B cell (primary cell): Measurements from ENCODE around the gene HIP1. TPM values are rescaled to one million over a fixed set of nuclear protein-coding genes. Genes with fewer than 3 reads are reported as not detected.
"Not testable (repeated sequence)": the region's sequence is repeated elsewhere in the genome, so short reads cannot be mapped to it uniquely, and the experiment has no call there.

Experiments
- ATAC-seq: fragments of 200-7000 bp; cut with Tn5 transposase; one replicate; pipeline ENCODE4 v1.10.0; 2021; ENCODE audit warnings: low read depth, mild to moderate bottlenecking, moderate number of reproducible peaks, moderate library complexity
- CTCF ChIA-PET: fragments of 350-600 bp; sonication (Branson Sonifier 250); formaldehyde crosslinking; loops from one replicate; lab custom pipeline; 2021; ENCODE audit warnings: antibody characterized with exemption, inconsistent platforms; lab: Charles Lee
- POLR2A ChIA-PET: fragments of 350-600 bp; sonication (Branson Sonifier 250); formaldehyde crosslinking; loops from one replicate; lab custom pipeline; 2021; ENCODE audit warnings: antibody characterized with exemption; lab: Charles Lee
- DNase-seq: peaks from one replicate; pipeline ENCODE4 v3.0.0; 2013
- H2AFZ ChIP-seq: 2 replicates; pipeline ENCODE4 v1.6.1; 2012; ENCODE audit warnings: mild to moderate bottlenecking, low read depth, low read length; ENCODE audit not compliant: insufficient read depth, poor library complexity, severe bottlenecking
- H3K27ac ChIP-seq, 2 donors: 1 replicate in 1 of 2; 2 replicates in 1 of 2; pipeline ENCODE4 v1.5.1; 2012 to 2013; ENCODE audit warnings: low read length in 2 of 2, mild to moderate bottlenecking in 2 of 2, moderate library complexity in 1 of 2
- H3K27me3 ChIP-seq, 4 experiments: fragments of 200-600 bp in 1 of 4; sonication (generic) in 1 of 4; replicated peaks in 1 of 4; 1 replicate in 2 of 4; 2 replicates in 2 of 4; pipeline versions ENCODE4 v1.6.1 to v1.7.0; 2013 to 2016; ENCODE audit warnings: low read length in 3 of 4, mild to moderate bottlenecking in 2 of 4, mixed read lengths in 1 of 4, moderate library complexity in 1 of 4; ENCODE audit not compliant: insufficient read depth in 4 of 4, control insufficient read depth in 3 of 4; ENCODE audit errors: control extremely low read depth in 1 of 4
- H3K36me3 ChIP-seq, 2 experiments: replicated peaks in 1 of 2; 1 replicate in 1 of 2; 2 replicates in 1 of 2; pipeline versions ENCODE4 v1.6.1 to v1.7.1; 2013; ENCODE audit warnings: low read length in 1 of 2; ENCODE audit not compliant: insufficient read depth in 2 of 2, control insufficient read depth in 1 of 2; ENCODE audit errors: control extremely low read depth in 1 of 2, extremely low read depth in 1 of 2
- H3K4me1 ChIP-seq, 2 donors: fragments of 200-600 bp in 1 of 2; sonication (generic) in 1 of 2; 1 replicate in 1 of 2; 2 replicates in 1 of 2; pipeline versions ENCODE4 v1.5.1 to v1.6.1; 2013 to 2017; ENCODE audit warnings: low read length in 2 of 2; ENCODE audit not compliant: control insufficient read depth in 2 of 2, insufficient read depth in 2 of 2
- H3K4me2 ChIP-seq: replicated peaks from 2 replicates; pipeline ENCODE3; 2012; ENCODE audit warnings: mild to moderate bottlenecking, low read depth, low read length; ENCODE audit not compliant: poor library complexity, severe bottlenecking
- H3K4me3 ChIP-seq, 5 experiments: fragments of 200-600 bp in 1 of 5; sonication (generic) in 1 of 5; 1 replicate in 3 of 5; 2 replicates in 2 of 5; pipeline versions ENCODE4 v1.5.1 to v1.7.0; 2011 to 2016; ENCODE audit warnings: low read length in 4 of 5, mild to moderate bottlenecking in 4 of 5, low read depth in 2 of 5, control low read depth in 1 of 5, moderate library complexity in 1 of 5; ENCODE audit not compliant: insufficient read depth in 1 of 5; ENCODE audit errors: control extremely low read depth in 1 of 5, extremely low read depth in 1 of 5
- H3K79me2 ChIP-seq: fragments of 200-600 bp; sonication (generic); one replicate; pipeline ENCODE4 v1.6.0; 2016; ENCODE audit warnings: low read length; ENCODE audit not compliant: control insufficient read depth, insufficient read depth
- H3K9ac ChIP-seq: fragments of 200-600 bp; sonication (generic); 2 replicates; pipeline ENCODE4 v1.6.1; 2017; ENCODE audit warnings: mild to moderate bottlenecking, low read length, moderate library complexity
- H3K9me3 ChIP-seq, 3 donors: one replicate each; pipeline versions ENCODE4 v1.6.1 to v1.7.1; 2013; ENCODE audit warnings: low read length in 2 of 3; ENCODE audit not compliant: control insufficient read depth in 2 of 3, insufficient read depth in 1 of 3; ENCODE audit errors: control extremely low read depth in 1 of 3
- H4K20me1 ChIP-seq: 2 replicates; pipeline ENCODE4 v1.6.0; 2012; ENCODE audit warnings: mild to moderate bottlenecking, low read length; ENCODE audit not compliant: insufficient read depth, control insufficient read depth, poor library complexity, severe bottlenecking
- H3K27ac Mint-ChIP-seq: one replicate; pipeline ENCODE4 v1.8.0; 2021; ENCODE audit warnings: mixed read lengths
- H3K27me3 Mint-ChIP-seq: one replicate; pipeline ENCODE4 v1.8.0; 2021; ENCODE audit warnings: mixed read lengths
- H3K4me1 Mint-ChIP-seq: one replicate; pipeline ENCODE4 v1.8.0; 2021; ENCODE audit warnings: mixed read lengths
- H3K4me3 Mint-ChIP-seq: one replicate; pipeline ENCODE4 v1.8.0; 2021; ENCODE audit warnings: mixed read lengths
- H3K9me3 Mint-ChIP-seq: one replicate; pipeline ENCODE4 v1.8.0; 2022; ENCODE audit warnings: mixed read lengths; ENCODE audit not compliant: insufficient read depth
- EZH2 ChIP-seq: IDR thresholded peaks from 2 replicates; pipeline ENCODE4 v1.6.1; 2012; ENCODE audit warnings: borderline replicate concordance, low read depth, mild to moderate bottlenecking, moderate library complexity, low read length; ENCODE audit not compliant: insufficient read depth, poor library complexity, severe bottlenecking
- WGBS: methylation state at CpG from one replicate; pipeline ENCODE4 v1.1.5; 2013; ENCODE audit warnings: missing lambda C conversion rate; ENCODE audit not compliant: insufficient coverage; 5-methylcytosine and 5-hydroxymethylcytosine counted together
- intact Hi-C: fragments of 100-400 bp; cut with micrococcal nuclease; formaldehyde crosslinking; loops from one replicate; pipeline ENCODE4 v1.10.0; 2022
- polyA plus RNA-seq: library from polyadenylated mRNA; depleted of rRNA; stranded (reverse); fragments of >200 nt; gene quantifications from 2 replicates; pipeline ENCODE4 v1.2.3, GENCODE V29; 2012
- total RNA-seq, 2 donors: library from RNA; stranded (reverse); fragments of 120-200 nt in 1 of 2; gene quantifications; 1 replicate in 1 of 2; 2 replicates in 1 of 2; pipeline versions ENCODE4 v1.2.3 to v1.2.4, GENCODE V29; 2013 to 2022

Gene HIP1
- total and polyA plus RNA-seq, 2 donors (not counting 1 experiment from before 2014, with no cell fraction given), result 6.5 to 16.7 TPM

DNA sequence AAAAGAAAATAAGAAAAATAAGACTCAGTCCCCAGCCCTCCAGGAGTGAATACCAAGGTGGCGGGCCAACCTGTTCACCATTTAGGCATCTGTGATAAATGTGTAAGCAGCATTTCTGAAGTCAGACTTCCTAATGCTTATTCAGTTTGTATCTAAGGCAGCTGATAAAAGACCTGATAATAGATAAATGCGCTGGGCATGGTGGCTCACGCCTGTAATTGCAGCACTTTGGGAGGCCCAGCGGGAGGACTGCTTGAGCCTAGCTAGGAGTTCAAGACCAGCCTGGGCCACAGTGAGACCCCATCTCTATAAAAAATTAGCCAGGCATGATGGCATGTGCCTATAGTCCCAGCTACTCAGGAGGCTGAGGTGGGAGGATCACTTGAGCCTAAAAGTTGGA lies 143.0 kb downstream of the HIP1 start:
- H3K4me3 ChIP-seq, result no peak overlapping the region
- no peaks in the 10 kb centered on the region for H4K20me1 ChIP-seq
- no peak overlapping the region for H3K27ac ChIP-seq
- POLR2A ChIA-PET, result no interaction called here
- H3K36me3 ChIP-seq, result no peaks in the 10 kb centered on the region
- no peak for ATAC-seq
- H3K27me3 Mint-ChIP-seq, result no peaks in the 10 kb centered on the region
- no peaks in the 10 kb centered on the region for H3K9me3 ChIP-seq
- H3K9ac ChIP-seq, result no peak overlapping the region
- TF ChIP-seq EZH2, result no peak
- H3K4me2 ChIP-seq, result no peak overlapping the region
- CTCF ChIA-PET, result no interaction called here
- no peak for DNase-seq
- intact Hi-C loops, result no loop called here
- H3K27ac Mint-ChIP-seq, result no peak overlapping the region
- H3K4me3 Mint-ChIP-seq, result no peak overlapping the region
- no peaks in the 10 kb centered on the region for H3K4me1 ChIP-seq
- H2AFZ ChIP-seq, result no peak overlapping the region
- 98% methylated on average over 4 of the region's 4 CpGs for WGBS
- no peaks in the 10 kb centered on the region for H3K4me1 Mint-ChIP-seq
- no peaks in the 10 kb centered on the region for H3K27me3 ChIP-seq
- no peaks in the 10 kb centered on the region for H3K9me3 Mint-ChIP-seq
- H3K79me2 ChIP-seq, result no peaks in the 10 kb centered on the region

DNA sequence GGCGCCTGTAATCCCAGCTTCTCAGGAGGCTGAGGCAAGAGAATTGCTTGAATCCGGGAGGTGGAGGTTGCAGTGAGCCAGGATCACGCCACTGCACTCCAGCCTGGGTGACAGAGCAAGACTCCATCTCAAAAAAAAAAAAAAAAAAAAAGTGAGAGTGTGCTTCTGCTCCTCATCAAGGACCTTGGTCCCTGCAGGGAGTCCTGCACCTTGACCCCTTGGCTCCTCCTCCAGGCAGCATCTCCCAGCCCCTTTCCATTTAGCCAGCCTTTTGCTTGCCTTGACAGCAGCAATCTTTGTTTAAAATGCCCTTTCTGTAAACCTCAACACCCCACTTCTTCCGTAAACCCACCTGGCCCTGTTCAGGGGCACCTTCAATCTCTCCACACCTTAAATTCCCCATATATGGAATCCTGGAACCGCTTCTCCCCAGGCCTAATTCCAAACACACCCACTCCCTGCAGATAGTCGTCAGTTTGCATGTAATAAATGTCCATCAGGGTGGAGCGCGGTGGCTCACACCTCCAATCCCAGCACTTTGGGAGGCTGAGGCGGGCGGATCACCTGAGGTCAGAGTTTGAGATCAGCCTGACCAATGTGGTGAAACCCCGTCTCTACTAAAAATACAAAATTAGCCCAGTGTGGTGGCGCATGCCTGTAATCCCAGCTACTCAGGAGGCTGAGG lies 145.1 kb downstream of the HIP1 start:
- H3K9me3 Mint-ChIP-seq, H3K27ac Mint-ChIP-seq: not testable (repeated sequence)

More for the DNA sequence above, 145.1 kb downstream of the HIP1 start:
- H3K79me2 ChIP-seq, H3K9ac ChIP-seq, CTCF ChIA-PET, DNase-seq, H3K4me3 Mint-ChIP-seq, H3K27me3 Mint-ChIP-seq, intact Hi-C loops, H3K4me2 ChIP-seq, H2AFZ ChIP-seq, H3K9me3 ChIP-seq, H3K4me1 ChIP-seq, H3K4me1 Mint-ChIP-seq, H3K36me3 ChIP-seq, H3K27ac ChIP-seq, H3K4me3 ChIP-seq, H4K20me1 ChIP-seq, ATAC-seq, H3K27me3 ChIP-seq: not testable (repeated sequence)
- 84% methylated on average over 6 of the region's 12 CpGs for WGBS
- POLR2A ChIA-PET, result interaction anchor here (0.7 kb wide), 1 partner anchor 9 kb away, joined by 10 read pairs; no protein-coding TSS in a partner anchor
